ENCODE results near the gene ZBTB39.
"Not testable (repeated sequence)": the region's sequence is repeated elsewhere in the genome, so short reads cannot be mapped to it uniquely, and the experiment has no call there.

ZBTB39 gene

GRCh38 chr12:57005980-57006808, at the start of gene ZBTB39:
ZBTB39 (minus strand) TSS chr12:57006546; CDS start chr12:57004917, 1,629 bp downstream.
- peak; percentile 32 to 39 for DNase-seq (ENCODE audit: low read depth in 2 of 2)

- DNase-seq (ENCODE audit: low read depth in 2 of 2) = no peak
Observed at GRCh38 chr12:57055824-57056223, 49.5 kb upstream of the ZBTB39 start.

GRCh38 chr12:57053901-57054300, 47.6 kb upstream of the ZBTB39 start:
- DNase-seq (ENCODE audit: low read depth in 2 of 2) = not testable (repeated sequence)

- DNase-seq (ENCODE audit: low read depth in 2 of 2) = not testable (repeated sequence)
Observed at GRCh38 chr12:57053146-57053545, 46.8 kb upstream of the ZBTB39 start.

GRCh38 chr12:57051011-57051410, 44.7 kb upstream of the ZBTB39 start:
- no peak for DNase-seq (ENCODE audit: low read depth in 2 of 2)

- no peak for DNase-seq (ENCODE audit: low read depth in 2 of 2)
Observed at GRCh38 chr12:57049890-57050289, 43.5 kb upstream of the ZBTB39 start, which contains the start of gene MYO1A. MYO1A (minus strand) TSS chr12:57050129; CDS start chr12:57048323, 1,806 bp downstream.

- DNase-seq (ENCODE audit: low read depth in 2 of 2) = no peak
Observed at GRCh38 chr12:57049119-57049446, 42.7 kb upstream of the ZBTB39 start.

GRCh38 chr12:57048423-57049118, 42.2 kb upstream of the ZBTB39 start:
- no peak for DNase-seq (ENCODE audit: low read depth in 2 of 2)

- DNase-seq (ENCODE audit: low read depth in 2 of 2) = no peak
Observed at GRCh38 chr12:57047981-57048380, 41.6 kb upstream of the ZBTB39 start.

- no peak for DNase-seq (ENCODE audit: low read depth in 2 of 2)
Observed at GRCh38 chr12:57046947-57047890, 40.9 kb upstream of the ZBTB39 start.

GRCh38 chr12:57046086-57046791, 39.9 kb upstream of the ZBTB39 start:
- DNase-seq (ENCODE audit: low read depth in 2 of 2) = no peak

- no peak for DNase-seq (ENCODE audit: low read depth in 2 of 2)
Observed at GRCh38 chr12:57044889-57045288, 38.5 kb upstream of the ZBTB39 start.

GRCh38 chr12:57044468-57044867, 38.1 kb upstream of the ZBTB39 start:
- DNase-seq (ENCODE audit: low read depth in 2 of 2) = no peak

GRCh38 chr12:57042695-57043094, 36.3 kb upstream of the ZBTB39 start:
- DNase-seq (ENCODE audit: low read depth in 2 of 2) = no peak

GRCh38 chr12:57040750-57041149, 34.4 kb upstream of the ZBTB39 start:
- DNase-seq (ENCODE audit: low read depth in 2 of 2) = no peak

GRCh38 chr12:57040211-57040610, 33.9 kb upstream of the ZBTB39 start:
- DNase-seq (ENCODE audit: low read depth in 2 of 2) = no peak

- no peak for DNase-seq (ENCODE audit: low read depth in 2 of 2)
Observed at GRCh38 chr12:57039016-57039798, 32.9 kb upstream of the ZBTB39 start.

- DNase-seq (ENCODE audit: low read depth in 2 of 2) = no peak
Observed at GRCh38 chr12:57037264-57037663, 30.9 kb upstream of the ZBTB39 start.

GRCh38 chr12:57033431-57033830, 27.1 kb upstream of the ZBTB39 start:
- no peak for DNase-seq (ENCODE audit: low read depth in 2 of 2)

GRCh38 chr12:57031789-57032188, 25.4 kb upstream of the ZBTB39 start:
- no peak for DNase-seq (ENCODE audit: low read depth in 2 of 2)
